ENCODE data around the gene ANKMY1.

Gene ANKMY1

GRCh38 chr2:240571314-240571973 is 13.7 kb upstream of the ANKMY1 start:
- Histone ChIP-seq H3F3A (ENCODE audit: low read depth) (no peaks in the 10 kb centered on the region), H3K27me3 (ENCODE audit: insufficient read depth, low read length, poor library complexity, severe bottlenecking) (no peaks in the 10 kb centered on the region), H3K79me2 (ENCODE audit: insufficient read depth, low read length) (peaks cover 51% of the 10 kb centered on the region), H3K36me3 (ENCODE audit: insufficient read depth, low read length) (no peaks in the 10 kb centered on the region), H3K4me2 (ENCODE audit: low read depth, low read length, poor library complexity, severe bottlenecking) (peak overlapping the region; percentile 94), H3K9me2 (replicated peaks; ENCODE audit: low read depth, low read length) (no peaks in the 10 kb centered on the region), H3K4me3 (ENCODE audit: low read length, poor library complexity, severe bottlenecking) (no peak overlapping the region), H4K20me1 (ENCODE audit: insufficient read depth, low read length, poor library complexity, severe bottlenecking) (peaks cover 32% of the 10 kb centered on the region), H3K9me3 (ENCODE audit: insufficient read depth, low read depth, low read length) (no peaks in the 10 kb centered on the region), H3K4me1 (ENCODE audit: insufficient read depth, low read length, poor library complexity, severe bottlenecking) (peaks cover 32% of the 10 kb centered on the region), H2AFZ (ENCODE audit: low read length) (no peak overlapping the region), H3K9ac (ENCODE audit: low read depth, low read length, poor library complexity, severe bottlenecking) (peak overlapping the region; percentile 82)
- TF ChIP-seq EZH2phosphoT487 (IDR thresholded peaks at IDR 0.05; ENCODE audit: borderline replicate concordance) (no peak), CTCF (conservative IDR thresholded peaks at IDR 0.05; ENCODE audit: low read length) (no peak)

- no peak overlapping the region for H2AFZ ChIP-seq (ENCODE audit: low read length)
- H3K4me3 ChIP-seq (ENCODE audit: low read length, poor library complexity, severe bottlenecking), result peak overlapping the region; percentile 84
- H3K4me2 ChIP-seq (ENCODE audit: low read depth, low read length, poor library complexity, severe bottlenecking), result peak overlapping the region; percentile 94
- H3K9ac ChIP-seq (ENCODE audit: low read depth, low read length, poor library complexity, severe bottlenecking), result peak overlapping the region; percentile 82
- H3K4me1 ChIP-seq (ENCODE audit: insufficient read depth, low read length, poor library complexity, severe bottlenecking), result peaks cover 32% of the 10 kb centered on the region
- H3K9me2 ChIP-seq (replicated peaks; ENCODE audit: low read depth, low read length), result no peaks in the 10 kb centered on the region
- no peaks in the 10 kb centered on the region for H3K27me3 ChIP-seq (ENCODE audit: insufficient read depth, low read length, poor library complexity, severe bottlenecking)
- H4K20me1 ChIP-seq (ENCODE audit: insufficient read depth, low read length, poor library complexity, severe bottlenecking), result peaks cover 32% of the 10 kb centered on the region
- no peaks in the 10 kb centered on the region for H3F3A ChIP-seq (ENCODE audit: low read depth)
- no peaks in the 10 kb centered on the region for H3K36me3 ChIP-seq (ENCODE audit: insufficient read depth, low read length)
- H3K9me3 ChIP-seq (ENCODE audit: insufficient read depth, low read depth, low read length), result no peaks in the 10 kb centered on the region
- no peak for TF ChIP-seq EZH2phosphoT487 (IDR thresholded peaks at IDR 0.05; ENCODE audit: borderline replicate concordance)
- no peak for TF ChIP-seq CTCF (conservative IDR thresholded peaks at IDR 0.05; ENCODE audit: low read length)
- peaks cover 51% of the 10 kb centered on the region for H3K79me2 ChIP-seq (ENCODE audit: insufficient read depth, low read length)
Observed at GRCh38 chr2:240570531-240571313, 12.9 kb upstream of the ANKMY1 start.

GRCh38 chr2:240569998-240570530 is 12.3 kb upstream of the ANKMY1 start:
- H3K4me3 ChIP-seq (ENCODE audit: low read length, poor library complexity, severe bottlenecking), result peak overlapping the region; percentile 84
- no peaks in the 10 kb centered on the region for H3K36me3 ChIP-seq (ENCODE audit: insufficient read depth, low read length)
- no peak overlapping the region for H2AFZ ChIP-seq (ENCODE audit: low read length)
- H3K9ac ChIP-seq (ENCODE audit: low read depth, low read length, poor library complexity, severe bottlenecking), result peak overlapping the region; percentile 82
- no peaks in the 10 kb centered on the region for H3K27me3 ChIP-seq (ENCODE audit: insufficient read depth, low read length, poor library complexity, severe bottlenecking)
- peaks cover 51% of the 10 kb centered on the region for H3K79me2 ChIP-seq (ENCODE audit: insufficient read depth, low read length)
- H3K4me2 ChIP-seq (ENCODE audit: low read depth, low read length, poor library complexity, severe bottlenecking), result peak overlapping the region; percentile 94
- no peaks in the 10 kb centered on the region for H3K9me3 ChIP-seq (ENCODE audit: insufficient read depth, low read depth, low read length)
- H3K4me1 ChIP-seq (ENCODE audit: insufficient read depth, low read length, poor library complexity, severe bottlenecking), result peaks cover 38% of the 10 kb centered on the region
- H3K9me2 ChIP-seq (replicated peaks; ENCODE audit: low read depth, low read length), result no peaks in the 10 kb centered on the region
- no peak for TF ChIP-seq CTCF (conservative IDR thresholded peaks at IDR 0.05; ENCODE audit: low read length)
- TF ChIP-seq EZH2phosphoT487 (IDR thresholded peaks at IDR 0.05; ENCODE audit: borderline replicate concordance), result no peak
- no peaks in the 10 kb centered on the region for H3F3A ChIP-seq (ENCODE audit: low read depth)
- peaks cover 32% of the 10 kb centered on the region for H4K20me1 ChIP-seq (ENCODE audit: insufficient read depth, low read length, poor library complexity, severe bottlenecking)
